HEK293 (cell line): ENCODE data around the gene TAS1R3.

Experiments used
- CTCF ChIA-PET: fragments of 350-600 bp; formaldehyde crosslinking; extraction: SDS; loops from one replicate; lab custom pipeline; 2021; ENCODE audit warnings: antibody characterized with exemption; lab: Yijun Ruan, JAX
- POLR2A ChIA-PET: fragments of 300-600 bp; formaldehyde crosslinking; extraction: SDS; loops from one replicate; lab custom pipeline; 2020; ENCODE audit warnings: antibody characterized with exemption, inconsistent platforms; lab: Yijun Ruan, JAX
- H3K27ac ChIP-seq: fragments of 200-500 bp; sonication (Bioruptor generic); 2 replicates; pipeline ENCODE4 v1.5.1; 2014; ENCODE audit warnings: low read depth, low read length, control low read depth, inconsistent platforms; ENCODE audit errors: extremely low read depth
- H3K36me3 ChIP-seq, 2 experiments: fragments of 200-500 bp in 1 of 2; sonication (Bioruptor generic) in 1 of 2; 1 replicate in 1 of 2; 2 replicates in 1 of 2; pipeline ENCODE4 v1.5.1; 2014 to 2017; ENCODE audit warnings: inconsistent platforms in 2 of 2, low read length in 2 of 2; ENCODE audit not compliant: control insufficient read depth in 2 of 2, insufficient read depth in 1 of 2
- H3K4me1 ChIP-seq: fragments of 200-500 bp; sonication (Bioruptor generic); 2 replicates; pipeline ENCODE4 v1.5.1; 2014; ENCODE audit warnings: mild to moderate bottlenecking, low read length, inconsistent platforms; ENCODE audit not compliant: control insufficient read depth, insufficient read depth
- H3K4me3 ChIP-seq: 2 replicates; pipeline ENCODE4 v1.5.1; 2011; ENCODE audit warnings: low read depth, mild to moderate bottlenecking, control low read depth, low read length, moderate library complexity
- H3K9me3 ChIP-seq: fragments of 200-500 bp; sonication (Bioruptor generic); 2 replicates; pipeline ENCODE4 v1.5.1; 2014; ENCODE audit warnings: low read depth, low read length, inconsistent platforms; ENCODE audit not compliant: control insufficient read depth, insufficient read depth
- ELK4 ChIP-seq: IDR thresholded peaks from 2 replicates; pipeline ENCODE4 v1.6.1; 2011; ENCODE audit warnings: mild to moderate bottlenecking, low read depth, low read length, borderline replicate concordance
- FEZF1 ChIP-seq: fragments of 450-650 bp; formaldehyde crosslinking; IDR thresholded peaks from 2 replicates; pipeline ENCODE4 v1.5.1; 2016; ENCODE audit warnings: missing biosample characterization, missing genetic modification characterization
- GLI2 ChIP-seq: fragments of 450-650 bp; formaldehyde crosslinking; IDR thresholded peaks from 2 replicates; pipeline ENCODE4; 2017; ENCODE audit warnings: missing biosample characterization, missing genetic modification characterization, low read depth, borderline replicate concordance
- KLF1 ChIP-seq: fragments of 450-650 bp; formaldehyde crosslinking; IDR thresholded peaks from 2 replicates; pipeline ENCODE4 v1.5.1; 2016; ENCODE audit warnings: missing biosample characterization, missing genetic modification characterization
- MYNN ChIP-seq: fragments of 450-650 bp; formaldehyde crosslinking; IDR thresholded peaks from 2 replicates; pipeline ENCODE4 v1.5.1; 2016; ENCODE audit warnings: missing biosample characterization, missing genetic modification characterization, borderline replicate concordance
- OVOL3 ChIP-seq: fragments of 450-650 bp; formaldehyde crosslinking; IDR thresholded peaks from 2 replicates; pipeline ENCODE4 v1.5.1; 2016; ENCODE audit warnings: missing biosample characterization, missing genetic modification characterization
- SCRT2 ChIP-seq: fragments of 450-650 bp; formaldehyde crosslinking; IDR thresholded peaks from 2 replicates; pipeline ENCODE4 v1.5.1; 2016; ENCODE audit warnings: missing biosample characterization, missing genetic modification characterization
- SP2 ChIP-seq: fragments of 450-650 bp; formaldehyde crosslinking; IDR thresholded peaks from 2 replicates; pipeline ENCODE4 v1.5.1; 2016; ENCODE audit warnings: missing biosample characterization, missing genetic modification characterization
- YY1 ChIP-seq: fragments of 450-650 bp; formaldehyde crosslinking; IDR thresholded peaks from 2 replicates; pipeline ENCODE4 v1.5.1; 2018; ENCODE audit warnings: missing biosample characterization, missing genetic modification characterization
- ZBTB20 ChIP-seq: fragments of 450-650 bp; formaldehyde crosslinking; IDR thresholded peaks from 2 replicates; pipeline ENCODE4 v1.5.1; 2016; ENCODE audit warnings: missing biosample characterization, missing genetic modification characterization
- ZFHX2 ChIP-seq: fragments of 450-650 bp; formaldehyde crosslinking; conservative IDR thresholded peaks from 2 replicates; pipeline ENCODE4 v1.5.1; 2016; ENCODE audit warnings: missing biosample characterization, missing genetic modification characterization
- ZNF138 ChIP-seq: fragments of 450-650 bp; formaldehyde crosslinking; IDR thresholded peaks from 2 replicates; pipeline ENCODE4 v1.5.1; 2016; ENCODE audit warnings: missing biosample characterization, missing genetic modification characterization, borderline replicate concordance
- ZNF157 ChIP-seq: fragments of 450-650 bp; formaldehyde crosslinking; IDR thresholded peaks from 2 replicates; pipeline ENCODE4 v1.5.1; 2016; ENCODE audit warnings: missing biosample characterization, missing genetic modification characterization
- ZNF16 ChIP-seq: fragments of 450-650 bp; formaldehyde crosslinking; IDR thresholded peaks from 2 replicates; pipeline ENCODE4 v1.5.1; 2016; ENCODE audit warnings: low read depth, missing biosample characterization, missing genetic modification characterization
- ZNF169 ChIP-seq: fragments of 450-650 bp; formaldehyde crosslinking; IDR thresholded peaks from 2 replicates; pipeline ENCODE4 v1.5.1; 2016; ENCODE audit warnings: missing biosample characterization, missing genetic modification characterization
- ZNF211 ChIP-seq: fragments of 450-650 bp; formaldehyde crosslinking; IDR thresholded peaks from 2 replicates; pipeline ENCODE4 v1.5.1; 2016; ENCODE audit warnings: low read depth, missing biosample characterization, missing genetic modification characterization
- ZNF214 ChIP-seq: fragments of 450-650 bp; formaldehyde crosslinking; IDR thresholded peaks from 2 replicates; pipeline ENCODE4 v1.5.1; 2017; ENCODE audit warnings: missing biosample characterization, mild to moderate bottlenecking, missing genetic modification characterization, borderline replicate concordance
- ZNF423 ChIP-seq: fragments of 450-650 bp; formaldehyde crosslinking; IDR thresholded peaks from 2 replicates; pipeline ENCODE4 v1.5.1; 2016; ENCODE audit warnings: missing biosample characterization, missing genetic modification characterization
- ZNF488 ChIP-seq: fragments of 450-650 bp; formaldehyde crosslinking; IDR thresholded peaks from 2 replicates; pipeline ENCODE4 v1.5.1; 2016; ENCODE audit warnings: missing biosample characterization, missing genetic modification characterization
- ZNF544 ChIP-seq: fragments of 450-650 bp; formaldehyde crosslinking; IDR thresholded peaks from 2 replicates; pipeline ENCODE4 v1.5.0; 2017; ENCODE audit warnings: missing biosample characterization, missing genetic modification characterization
- ZNF548 ChIP-seq: fragments of 450-650 bp; formaldehyde crosslinking; IDR thresholded peaks from 2 replicates; pipeline ENCODE4 v1.5.1; 2016; ENCODE audit warnings: missing biosample characterization, missing genetic modification characterization
- ZNF555 ChIP-seq: fragments of 450-650 bp; formaldehyde crosslinking; conservative IDR thresholded peaks from 2 replicates; pipeline ENCODE4 v1.5.1; 2017; ENCODE audit warnings: missing biosample characterization, mild to moderate bottlenecking, missing genetic modification characterization, inconsistent platforms
- ZNF558 ChIP-seq: fragments of 450-650 bp; formaldehyde crosslinking; IDR thresholded peaks from 2 replicates; pipeline ENCODE4 v1.5.1; 2016; ENCODE audit warnings: missing biosample characterization, missing genetic modification characterization
- ZNF623 ChIP-seq: fragments of 450-650 bp; formaldehyde crosslinking; IDR thresholded peaks from 2 replicates; pipeline ENCODE4 v1.5.1; 2016; ENCODE audit warnings: missing biosample characterization, missing genetic modification characterization
- ZNF629 ChIP-seq: fragments of 450-650 bp; formaldehyde crosslinking; IDR thresholded peaks from 2 replicates; pipeline ENCODE4 v1.5.1; 2017; ENCODE audit warnings: missing biosample characterization, missing genetic modification characterization
- ZNF660 ChIP-seq: fragments of 450-650 bp; IDR thresholded peaks from 2 replicates; pipeline ENCODE4 v1.5.1; 2018; ENCODE audit warnings: missing biosample characterization, mild to moderate bottlenecking, missing genetic modification characterization
- ZNF76 ChIP-seq: fragments of 450-650 bp; formaldehyde crosslinking; IDR thresholded peaks from 2 replicates; pipeline ENCODE4; 2016; ENCODE audit warnings: low read depth, missing biosample characterization, missing genetic modification characterization, borderline replicate concordance
- ZNF777 ChIP-seq: fragments of 450-650 bp; formaldehyde crosslinking; IDR thresholded peaks from 2 replicates; pipeline ENCODE4 v1.5.1; 2017; ENCODE audit warnings: missing biosample characterization, missing genetic modification characterization, borderline replicate concordance
- ZSCAN16 ChIP-seq: fragments of 450-650 bp; formaldehyde crosslinking; IDR thresholded peaks from 2 replicates; pipeline ENCODE4 v1.5.1; 2016; ENCODE audit warnings: missing biosample characterization, missing genetic modification characterization
- TF ChIP-seq, protein P1 (sequence below): fragments of 450-650 bp; formaldehyde crosslinking; IDR thresholded peaks from 2 replicates; pipeline ENCODE4 v1.5.1; 2017; ENCODE audit warnings: missing biosample characterization, missing genetic modification characterization
- TF ChIP-seq, protein P2 (sequence below): fragments of 450-650 bp; formaldehyde crosslinking; IDR thresholded peaks from 2 replicates; pipeline ENCODE4 v1.5.1; 2016; ENCODE audit warnings: missing biosample characterization, missing genetic modification characterization

The TAS1R3 gene

DNA sequence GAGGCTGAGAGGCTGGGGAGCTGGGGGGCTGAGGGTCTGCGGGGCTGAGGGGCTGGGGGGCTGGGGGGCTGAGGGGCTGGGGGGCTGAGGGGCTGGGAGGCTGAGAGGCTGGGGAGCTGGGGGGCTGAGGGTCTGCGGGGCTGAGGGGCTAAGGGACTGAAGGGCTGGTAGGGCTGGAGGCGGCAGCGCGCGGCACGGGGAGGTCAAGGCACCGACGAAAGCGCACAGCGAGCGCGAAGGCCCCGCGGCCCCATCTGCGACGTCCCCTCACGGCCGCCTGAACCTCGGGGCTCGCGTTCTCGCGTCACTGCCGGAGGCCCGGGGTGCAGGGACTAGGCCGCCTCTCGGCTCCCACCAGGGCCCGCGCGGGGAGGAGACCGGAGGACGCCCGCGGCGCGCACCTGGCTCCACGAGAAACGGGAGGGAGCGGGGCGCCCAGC lies 7.0 kb upstream of the TAS1R3 start (continued):
- TF ChIP-seq, protein P1, sequence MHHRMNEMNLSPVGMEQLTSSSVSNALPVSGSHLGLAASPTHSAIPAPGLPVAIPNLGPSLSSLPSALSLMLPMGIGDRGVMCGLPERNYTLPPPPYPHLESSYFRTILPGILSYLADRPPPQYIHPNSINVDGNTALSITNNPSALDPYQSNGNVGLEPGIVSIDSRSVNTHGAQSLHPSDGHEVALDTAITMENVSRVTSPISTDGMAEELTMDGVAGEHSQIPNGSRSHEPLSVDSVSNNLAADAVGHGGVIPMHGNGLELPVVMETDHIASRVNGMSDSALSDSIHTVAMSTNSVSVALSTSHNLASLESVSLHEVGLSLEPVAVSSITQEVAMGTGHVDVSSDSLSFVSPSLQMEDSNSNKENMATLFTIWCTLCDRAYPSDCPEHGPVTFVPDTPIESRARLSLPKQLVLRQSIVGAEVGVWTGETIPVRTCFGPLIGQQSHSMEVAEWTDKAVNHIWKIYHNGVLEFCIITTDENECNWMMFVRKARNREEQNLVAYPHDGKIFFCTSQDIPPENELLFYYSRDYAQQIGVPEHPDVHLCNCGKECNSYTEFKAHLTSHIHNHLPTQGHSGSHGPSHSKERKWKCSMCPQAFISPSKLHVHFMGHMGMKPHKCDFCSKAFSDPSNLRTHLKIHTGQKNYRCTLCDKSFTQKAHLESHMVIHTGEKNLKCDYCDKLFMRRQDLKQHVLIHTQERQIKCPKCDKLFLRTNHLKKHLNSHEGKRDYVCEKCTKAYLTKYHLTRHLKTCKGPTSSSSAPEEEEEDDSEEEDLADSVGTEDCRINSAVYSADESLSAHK (tag by site-specific recombination) = 0 out of 2 replicates have a peak, but pooled peaks have one; percentile 17
- peak; percentile 74; the same call in 1 of the 2 replicates for TF ChIP-seq ZNF629

GRCh38 chr1:1324524-1325287 lies 6.4 kb upstream of the TAS1R3 start, which contains the start of the genes CPTP and INTS11:
TSS of gene CPTP (plus strand) at chr1:1324802. CDS start at chr1:1326911, 2,109 bp downstream.
TSS of gene INTS11 (minus strand) at chr1:1324660. CDS start at chr1:1324608, 52 bp downstream.
- ChIA-PET CTCF (no interaction called here), POLR2A (interaction anchor here (0.7 to 1.4 kb wide), 2 partner anchors 8 to 13 kb away, joined by 3 to 6 read pairs; no protein-coding TSS in a partner anchor)
- Histone ChIP-seq H3K9me3 (no peaks in the 10 kb centered on the region), H3K36me3 (peaks cover 0 to 52% of the 10 kb centered on the region in 2 experiments; a peak in 2 of 3 replicates), H3K4me3 (peak within 1 kb of the TSS; percentile 93), H3K27ac (peak within 1 kb of the TSS; percentile 84), H3K4me1 (peaks cover 7% of the 10 kb centered on the region; the same call in 1 of the 2 replicates)
- 0 out of 2 replicates have a peak, but pooled peaks have one; percentile 40 for TF ChIP-seq ZFHX2
- TF ChIP-seq ZNF777 (tag by site-specific recombination) = no peak
- TF ChIP-seq ZNF623 (tag by site-specific recombination) = no peak
- TF ChIP-seq GLI2 = no peak
- 0 out of 2 replicates have a peak, but pooled peaks have one; percentile 25 for TF ChIP-seq ZNF169 (tag by site-specific recombination)
- TF ChIP-seq, protein P2, sequence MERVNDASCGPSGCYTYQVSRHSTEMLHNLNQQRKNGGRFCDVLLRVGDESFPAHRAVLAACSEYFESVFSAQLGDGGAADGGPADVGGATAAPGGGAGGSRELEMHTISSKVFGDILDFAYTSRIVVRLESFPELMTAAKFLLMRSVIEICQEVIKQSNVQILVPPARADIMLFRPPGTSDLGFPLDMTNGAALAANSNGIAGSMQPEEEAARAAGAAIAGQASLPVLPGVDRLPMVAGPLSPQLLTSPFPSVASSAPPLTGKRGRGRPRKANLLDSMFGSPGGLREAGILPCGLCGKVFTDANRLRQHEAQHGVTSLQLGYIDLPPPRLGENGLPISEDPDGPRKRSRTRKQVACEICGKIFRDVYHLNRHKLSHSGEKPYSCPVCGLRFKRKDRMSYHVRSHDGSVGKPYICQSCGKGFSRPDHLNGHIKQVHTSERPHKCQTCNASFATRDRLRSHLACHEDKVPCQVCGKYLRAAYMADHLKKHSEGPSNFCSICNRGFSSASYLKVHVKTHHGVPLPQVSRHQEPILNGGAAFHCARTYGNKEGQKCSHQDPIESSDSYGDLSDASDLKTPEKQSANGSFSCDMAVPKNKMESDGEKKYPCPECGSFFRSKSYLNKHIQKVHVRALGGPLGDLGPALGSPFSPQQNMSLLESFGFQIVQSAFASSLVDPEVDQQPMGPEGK (tag by site-specific recombination) = peak; percentile 59; the same call in 1 of the 2 replicates
- TF ChIP-seq MYNN (tag by site-specific recombination) = 0 out of 2 replicates have a peak, but pooled peaks have one; percentile 13
- TF ChIP-seq ZNF555 (tag by site-specific recombination) = no peak
- TF ChIP-seq ZNF548 = no peak
- no peak for TF ChIP-seq ZNF544 (tag by site-specific recombination)
- TF ChIP-seq ZNF660 (tag by site-specific recombination) = 0 out of 2 replicates have a peak, but pooled peaks have one; percentile 11
- no peak; the same call in 1 of the 2 replicates for TF ChIP-seq ZNF423 (tag by site-specific recombination)
- TF ChIP-seq SP2 (tag by site-specific recombination) = peak; percentile 87
- TF ChIP-seq OVOL3 (tag by site-specific recombination) = no peak
- TF ChIP-seq ZNF488 (tag by site-specific recombination) = no peak
- no peak for TF ChIP-seq ZNF76 (tag by site-specific recombination)
- no peak for TF ChIP-seq ZSCAN16 (tag by site-specific recombination)
- TF ChIP-seq ZNF16 (tag by site-specific recombination) = no peak
- no peak for TF ChIP-seq ZNF157 (tag by site-specific recombination)
- TF ChIP-seq KLF1 = peak; percentile 54
- TF ChIP-seq ZNF558 = no peak
- TF ChIP-seq SCRT2 (tag by site-specific recombination) = no peak
- TF ChIP-seq ZNF214 (tag by site-specific recombination) = no peak
- 0 out of 2 replicates have a peak, but pooled peaks have one; percentile 17 for TF ChIP-seq YY1 (tag by site-specific recombination)
- TF ChIP-seq ZNF138 (tag by site-specific recombination) = no peak
- TF ChIP-seq ZNF211 (tag by site-specific recombination) = no peak
- TF ChIP-seq ZBTB20 = no peak; the same call in 1 of the 2 replicates
- no peak for TF ChIP-seq FEZF1 (tag by site-specific recombination)
- TF ChIP-seq ELK4 = no peak
